DND-41 (cell line): ENCODE results near the gene LSS.
A peak's percentile ranks its signal among the peaks of the same experiment; 100 is the strongest.

ENCODE experiments used
- ATAC-seq: fragments of 200-7000 bp; cut with Tn5 transposase; 3 replicates; pipeline ENCODE4 v1.9.1; 2021; ENCODE audit warnings: low read depth; ENCODE audit not compliant: insufficient read depth
- DNase-seq: peaks from one replicate; pipeline ENCODE4 v3.0.0-alpha.2; 2020
- H2AFZ ChIP-seq: 2 replicates; pipeline ENCODE4 v1.6.0; 2012; ENCODE audit warnings: low read depth, low read length
- H3K27ac ChIP-seq: 2 replicates; pipeline ENCODE4 v1.5.1; 2012; ENCODE audit warnings: low read length, inconsistent platforms
- H3K27me3 ChIP-seq: fragments of 200-600 bp; sonication (generic); 2 replicates; pipeline ENCODE4 v1.6.0; 2012; ENCODE audit warnings: low read length, mild to moderate bottlenecking, inconsistent platforms; ENCODE audit not compliant: insufficient read depth, poor library complexity
- H3K36me3 ChIP-seq: 2 replicates; pipeline ENCODE4 v1.5.1; 2012; ENCODE audit warnings: low read length, inconsistent platforms; ENCODE audit not compliant: insufficient read depth
- H3K4me1 ChIP-seq: 2 replicates; pipeline ENCODE4 v1.5.1; 2012; ENCODE audit warnings: mild to moderate bottlenecking, low read length; ENCODE audit not compliant: insufficient read depth
- H3K4me2 ChIP-seq: 2 replicates; pipeline ENCODE4 v1.6.0; 2012; ENCODE audit warnings: mild to moderate bottlenecking, moderate library complexity, low read length, inconsistent platforms; ENCODE audit not compliant: insufficient read depth
- H3K4me3 ChIP-seq, 2 experiments: fragments of 200-600 bp in 1 of 2; shearing (Covaris generic) in 1 of 2; 2 replicates each; pipeline ENCODE4 v1.5.1; 2012 to 2016; ENCODE audit warnings: inconsistent platforms in 2 of 2, low read length in 2 of 2, mild to moderate bottlenecking in 2 of 2, low read depth in 1 of 2, moderate library complexity in 1 of 2
- H3K79me2 ChIP-seq: 2 replicates; pipeline ENCODE4 v1.6.0; 2012; ENCODE audit warnings: low read length, inconsistent platforms; ENCODE audit not compliant: insufficient read depth
- H3K9ac ChIP-seq: 2 replicates; pipeline ENCODE4 v1.6.0; 2012; ENCODE audit warnings: low read depth, mild to moderate bottlenecking, inconsistent platforms, low read length, moderate library complexity
- H3K9me3 ChIP-seq: 2 replicates; pipeline ENCODE4 v1.5.1; 2012; ENCODE audit warnings: low read length, moderate library complexity, mild to moderate bottlenecking, inconsistent platforms; ENCODE audit not compliant: insufficient read depth, severe bottlenecking
- H4K20me1 ChIP-seq: 2 replicates; pipeline ENCODE4 v1.6.0; 2012; ENCODE audit warnings: low read length; ENCODE audit not compliant: insufficient read depth
- EZH2 ChIP-seq: IDR thresholded peaks from 3 replicates; pipeline ENCODE4 v1.6.1; 2012; ENCODE audit warnings: borderline replicate concordance, low read depth, mild to moderate bottlenecking, moderate library complexity, low read length, inconsistent platforms; ENCODE audit not compliant: severe bottlenecking
- TF ChIP-seq, protein P1 (sequence below): IDR thresholded peaks from 2 replicates; pipeline ENCODE4 v1.5.1; 2012; ENCODE audit warnings: borderline replicate concordance, low read length, moderate library complexity, mild to moderate bottlenecking; ENCODE audit not compliant: poor library complexity, severe bottlenecking; ENCODE audit errors: extremely low read depth

Gene LSS

DNA sequence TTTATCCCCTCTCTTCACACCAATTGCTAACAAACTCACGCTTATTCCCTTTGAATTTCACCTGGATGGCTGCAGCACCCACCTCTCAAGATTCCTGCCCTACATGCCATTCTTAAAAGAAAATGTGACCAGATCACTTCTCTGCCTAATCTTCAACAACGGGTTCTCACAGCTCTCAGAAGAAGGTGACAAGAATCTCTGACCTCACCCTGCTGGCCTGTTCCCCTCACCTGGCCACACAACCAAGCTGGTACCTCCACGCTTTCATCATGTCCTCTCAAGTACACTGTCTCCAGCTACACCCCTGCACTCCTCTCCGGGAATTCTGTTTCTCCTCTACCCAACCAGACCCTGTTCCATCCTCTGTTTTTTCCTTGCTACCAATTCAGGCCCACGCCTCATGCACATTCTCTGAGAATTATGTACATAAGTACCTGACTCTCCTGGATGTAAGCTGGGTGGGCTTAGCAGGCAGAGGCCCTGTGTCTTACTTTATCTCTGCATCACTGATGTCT is 5.9 kb upstream of the LSS start:
- no peak overlapping the region for H3K4me3 ChIP-seq
- no peak overlapping the region for H3K9ac ChIP-seq
- no peak for ATAC-seq
- H3K9me3 ChIP-seq = no peaks in the 10 kb centered on the region
- H3K36me3 ChIP-seq = peaks cover 65% of the 10 kb centered on the region
- H3K27ac ChIP-seq = no peak overlapping the region
- no peak overlapping the region for H3K4me2 ChIP-seq
- no peak for TF ChIP-seq EZH2
- TF ChIP-seq, protein P1, sequence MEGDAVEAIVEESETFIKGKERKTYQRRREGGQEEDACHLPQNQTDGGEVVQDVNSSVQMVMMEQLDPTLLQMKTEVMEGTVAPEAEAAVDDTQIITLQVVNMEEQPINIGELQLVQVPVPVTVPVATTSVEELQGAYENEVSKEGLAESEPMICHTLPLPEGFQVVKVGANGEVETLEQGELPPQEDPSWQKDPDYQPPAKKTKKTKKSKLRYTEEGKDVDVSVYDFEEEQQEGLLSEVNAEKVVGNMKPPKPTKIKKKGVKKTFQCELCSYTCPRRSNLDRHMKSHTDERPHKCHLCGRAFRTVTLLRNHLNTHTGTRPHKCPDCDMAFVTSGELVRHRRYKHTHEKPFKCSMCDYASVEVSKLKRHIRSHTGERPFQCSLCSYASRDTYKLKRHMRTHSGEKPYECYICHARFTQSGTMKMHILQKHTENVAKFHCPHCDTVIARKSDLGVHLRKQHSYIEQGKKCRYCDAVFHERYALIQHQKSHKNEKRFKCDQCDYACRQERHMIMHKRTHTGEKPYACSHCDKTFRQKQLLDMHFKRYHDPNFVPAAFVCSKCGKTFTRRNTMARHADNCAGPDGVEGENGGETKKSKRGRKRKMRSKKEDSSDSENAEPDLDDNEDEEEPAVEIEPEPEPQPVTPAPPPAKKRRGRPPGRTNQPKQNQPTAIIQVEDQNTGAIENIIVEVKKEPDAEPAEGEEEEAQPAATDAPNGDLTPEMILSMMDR = no peak
- H3K4me1 ChIP-seq = peaks cover 22% of the 10 kb centered on the region
- DNase-seq = no peak
- no peak overlapping the region for H2AFZ ChIP-seq
- H4K20me1 ChIP-seq = peaks cover 7% of the 10 kb centered on the region; the same call in 1 of the 2 replicates
- H3K27me3 ChIP-seq = no peaks in the 10 kb centered on the region
- peaks cover 25% of the 10 kb centered on the region for H3K79me2 ChIP-seq

DNA sequence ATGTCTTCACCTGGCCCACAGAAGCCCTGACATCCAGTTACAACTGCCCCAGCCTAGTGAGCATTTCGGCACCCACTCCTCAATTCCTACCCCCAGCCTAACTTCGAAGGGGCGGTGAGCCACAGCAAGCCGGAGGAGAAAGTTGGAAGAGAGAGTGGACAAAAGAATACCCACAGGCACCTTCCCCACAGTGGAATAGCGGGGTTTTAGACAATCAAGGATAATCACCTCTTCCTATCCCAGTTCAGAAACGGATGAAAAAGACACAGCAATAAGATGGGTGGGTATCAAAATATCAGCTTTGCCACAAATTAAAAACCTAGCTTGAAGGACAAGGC is 1.3 kb upstream of the LSS start:
- H3K27ac ChIP-seq = peak overlapping the region; percentile 80
- no peaks in the 10 kb centered on the region for H3K9me3 ChIP-seq
- peak overlapping the region; percentile 93 for H3K4me2 ChIP-seq
- peaks cover 62% of the 10 kb centered on the region for H3K79me2 ChIP-seq
- TF ChIP-seq, protein P1 = no peak
- no peak for TF ChIP-seq EZH2
- H3K4me3 ChIP-seq = peak overlapping the region; percentile 59 to 90
- peaks cover 44% of the 10 kb centered on the region for H3K36me3 ChIP-seq
- H3K4me1 ChIP-seq = peaks cover 50% of the 10 kb centered on the region
- no peak for ATAC-seq
- peak overlapping the region; percentile 84 for H3K9ac ChIP-seq
- no peak for DNase-seq
- H3K27me3 ChIP-seq = no peaks in the 10 kb centered on the region
- peak overlapping the region; percentile 91 for H2AFZ ChIP-seq
- H4K20me1 ChIP-seq = peaks cover 18% of the 10 kb centered on the region; the same call in 1 of the 2 replicates

DNA sequence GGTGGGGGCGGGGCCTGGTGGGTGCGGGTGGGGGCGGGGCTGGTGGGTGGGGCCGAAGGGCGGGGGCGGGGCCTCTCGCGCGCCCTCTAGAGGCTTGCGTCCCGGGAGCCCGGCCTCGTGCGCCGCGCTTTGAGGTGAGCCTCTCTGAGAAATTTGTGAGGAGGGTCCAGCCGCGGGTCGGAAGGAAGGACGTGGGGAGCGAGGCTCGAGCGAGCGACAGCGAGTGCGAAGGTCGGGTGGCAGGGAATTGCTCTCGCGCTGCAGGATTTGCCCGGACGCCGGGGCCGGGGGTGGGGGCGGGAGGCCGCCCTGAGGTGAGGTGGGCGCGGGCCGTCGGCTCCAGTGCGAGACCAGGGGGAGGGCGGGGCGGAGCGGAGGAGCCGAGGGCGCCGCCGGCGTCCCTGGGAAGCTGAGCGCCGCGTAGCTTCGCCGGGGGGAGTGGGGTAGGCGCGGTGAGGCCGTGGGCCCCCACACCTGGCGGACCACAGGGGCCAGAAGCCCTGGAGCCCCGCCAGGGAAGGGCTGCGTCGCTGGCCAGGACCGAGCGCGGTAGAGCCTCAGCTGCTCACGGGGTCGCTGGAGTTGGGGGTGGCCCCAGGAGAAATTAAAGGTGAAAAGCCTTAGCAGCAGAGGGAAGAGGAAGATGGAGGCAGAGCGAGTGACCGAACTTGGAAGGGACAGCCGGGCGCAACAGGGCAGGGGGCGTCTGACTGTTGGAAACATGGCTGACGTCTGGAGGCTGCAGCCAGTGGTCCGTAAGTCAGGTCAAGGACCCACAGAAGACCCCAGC is 754 bp upstream of the LSS start:
- Histone ChIP-seq H3K36me3 (peaks cover 42% of the 10 kb centered on the region), H3K9me3 (no peaks in the 10 kb centered on the region), H3K4me3 (peak overlapping the region; percentile 59 to 90), H3K9ac (peak overlapping the region; percentile 84), H3K27me3 (no peaks in the 10 kb centered on the region), H4K20me1 (peaks cover 21% of the 10 kb centered on the region; the same call in 1 of the 2 replicates), H3K27ac (peak overlapping the region; percentile 80), H3K4me1 (peaks cover 50% of the 10 kb centered on the region), H2AFZ (peak overlapping the region; percentile 91), H3K4me2 (peak overlapping the region; percentile 93), H3K79me2 (peaks cover 68% of the 10 kb centered on the region)
- ATAC-seq = peak; percentile 54
- DNase-seq = peak; percentile 70
- TF ChIP-seq EZH2 = no peak
- TF ChIP-seq, protein P1 = peak; percentile 72
